ENCODE measurements around the gene ATXN7L3. TPM values are rescaled to one million over a fixed set of nuclear protein-coding genes. Genes with fewer than 3 reads are reported as not detected.

ATXN7L3 gene
- total and polyA plus RNA-seq, 7 donors: 20.4 to 42.6 (median 35.1) TPM

DNA sequence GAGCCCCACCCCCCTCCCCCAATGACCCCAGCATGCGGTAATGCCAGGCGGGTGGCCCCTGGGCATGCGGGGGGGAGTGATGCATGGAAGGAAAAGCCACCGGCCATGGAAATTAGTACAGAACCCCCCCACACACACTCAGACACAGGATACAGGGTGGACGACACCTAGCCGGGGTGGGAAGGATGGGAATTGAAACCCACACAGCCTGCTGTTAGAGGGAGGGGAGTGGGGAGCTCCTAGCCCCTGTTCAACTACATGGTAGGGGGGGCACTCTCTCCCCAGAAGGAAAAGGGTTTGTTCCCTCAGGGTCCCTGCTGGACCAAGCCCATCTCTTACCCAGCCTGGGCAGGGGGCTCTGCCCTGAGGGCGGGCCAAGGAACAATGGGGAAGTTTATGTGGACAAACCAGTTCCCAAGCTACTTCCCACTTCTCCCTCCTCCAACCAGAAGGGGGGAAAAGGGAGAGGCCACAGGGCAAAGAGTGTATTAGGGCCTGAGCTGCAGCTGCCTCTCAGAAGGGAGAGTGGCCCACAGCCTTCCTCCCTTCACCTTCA is 7.7 kb downstream of the ATXN7L3 start:
- Histone ChIP-seq H3K4me3 (no peak overlapping the region), H3K27me3 (ENCODE audit: insufficient read depth in 3 of 3, low read length in 2 of 3) (no peaks in the 10 kb centered on the region), H3K9me3 (no peaks in the 10 kb centered on the region), H3K36me3 (ENCODE audit: insufficient read depth in 1 of 2, low read depth in 1 of 2) (peaks cover 5 to 77% of the 10 kb centered on the region in 2 donors), H3K4me1 (peaks cover 9% of the 10 kb centered on the region), H3K27ac (no peak overlapping the region)
- intact Hi-C loops (cut with DNase I): no loop called here
- 65 to 76% (median 68%) methylated on average over 6 to 7 of the region's 7 CpGs for WGBS, 3 donors
- no peak for ATAC-seq
- TF ChIP-seq, protein P1, sequence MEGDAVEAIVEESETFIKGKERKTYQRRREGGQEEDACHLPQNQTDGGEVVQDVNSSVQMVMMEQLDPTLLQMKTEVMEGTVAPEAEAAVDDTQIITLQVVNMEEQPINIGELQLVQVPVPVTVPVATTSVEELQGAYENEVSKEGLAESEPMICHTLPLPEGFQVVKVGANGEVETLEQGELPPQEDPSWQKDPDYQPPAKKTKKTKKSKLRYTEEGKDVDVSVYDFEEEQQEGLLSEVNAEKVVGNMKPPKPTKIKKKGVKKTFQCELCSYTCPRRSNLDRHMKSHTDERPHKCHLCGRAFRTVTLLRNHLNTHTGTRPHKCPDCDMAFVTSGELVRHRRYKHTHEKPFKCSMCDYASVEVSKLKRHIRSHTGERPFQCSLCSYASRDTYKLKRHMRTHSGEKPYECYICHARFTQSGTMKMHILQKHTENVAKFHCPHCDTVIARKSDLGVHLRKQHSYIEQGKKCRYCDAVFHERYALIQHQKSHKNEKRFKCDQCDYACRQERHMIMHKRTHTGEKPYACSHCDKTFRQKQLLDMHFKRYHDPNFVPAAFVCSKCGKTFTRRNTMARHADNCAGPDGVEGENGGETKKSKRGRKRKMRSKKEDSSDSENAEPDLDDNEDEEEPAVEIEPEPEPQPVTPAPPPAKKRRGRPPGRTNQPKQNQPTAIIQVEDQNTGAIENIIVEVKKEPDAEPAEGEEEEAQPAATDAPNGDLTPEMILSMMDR (IDR thresholded peaks at IDR 0.05): no peak
- DNase-seq: peak in 1 of 2 donors; percentile 19

DNA sequence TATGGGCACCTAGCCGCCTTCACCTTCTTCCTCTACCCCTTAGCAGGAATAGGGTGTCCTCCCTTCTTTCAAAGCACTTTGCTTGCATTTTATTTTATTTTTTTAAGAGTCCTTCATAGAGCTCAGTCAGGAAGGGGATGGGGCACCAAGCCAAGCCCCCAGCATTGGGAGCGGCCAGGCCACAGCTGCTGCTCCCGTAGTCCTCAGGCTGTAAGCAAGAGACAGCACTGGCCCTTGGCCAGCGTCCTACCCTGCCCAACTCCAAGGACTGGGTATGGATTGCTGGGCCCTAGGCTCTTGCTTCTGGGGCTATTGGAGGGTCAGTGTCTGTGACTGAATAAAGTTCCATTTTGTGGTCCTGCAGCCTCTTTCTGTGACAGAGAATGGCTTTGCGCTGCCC is 8.3 kb downstream of the ATXN7L3 start:
- H3K27ac ChIP-seq: no peak overlapping the region

DNA sequence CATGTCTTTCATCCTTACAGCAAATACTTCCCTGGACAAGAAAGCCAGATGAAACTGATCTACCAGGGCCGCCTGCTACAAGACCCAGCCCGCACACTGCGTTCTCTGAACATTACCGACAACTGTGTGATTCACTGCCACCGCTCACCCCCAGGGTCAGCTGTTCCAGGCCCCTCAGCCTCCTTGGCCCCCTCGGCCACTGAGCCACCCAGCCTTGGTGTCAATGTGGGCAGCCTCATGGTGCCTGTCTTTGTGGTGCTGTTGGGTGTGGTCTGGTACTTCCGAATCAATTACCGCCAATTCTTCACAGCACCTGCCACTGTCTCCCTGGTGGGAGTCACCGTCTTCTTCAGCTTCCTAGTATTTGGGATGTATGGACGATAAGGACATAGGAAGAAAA is 9.2 kb downstream of the ATXN7L3 start:
- no peak overlapping the region for H3K27ac ChIP-seq

More for the DNA sequence above, 8.3 kb downstream of the ATXN7L3 start:
- ATAC-seq (no peak), DNase-seq (no peak)
- Histone ChIP-seq H3K4me1 (peaks cover 9% of the 10 kb centered on the region), H3K36me3 (ENCODE audit: insufficient read depth in 1 of 2, low read depth in 1 of 2) (peaks cover 5 to 71% of the 10 kb centered on the region in 2 donors), H3K27me3 (ENCODE audit: insufficient read depth in 3 of 3, low read length in 2 of 3) (no peaks in the 10 kb centered on the region), H3K4me3 (no peak overlapping the region), H3K9me3 (no peaks in the 10 kb centered on the region)
- TF ChIP-seq, protein P1 (IDR thresholded peaks at IDR 0.05): no peak
- WGBS, 3 donors: 51 to 59% (median 52%) methylated on average over 5 of the region's 5 CpGs
- intact Hi-C loops (cut with DNase I): no loop called here

DNA sequence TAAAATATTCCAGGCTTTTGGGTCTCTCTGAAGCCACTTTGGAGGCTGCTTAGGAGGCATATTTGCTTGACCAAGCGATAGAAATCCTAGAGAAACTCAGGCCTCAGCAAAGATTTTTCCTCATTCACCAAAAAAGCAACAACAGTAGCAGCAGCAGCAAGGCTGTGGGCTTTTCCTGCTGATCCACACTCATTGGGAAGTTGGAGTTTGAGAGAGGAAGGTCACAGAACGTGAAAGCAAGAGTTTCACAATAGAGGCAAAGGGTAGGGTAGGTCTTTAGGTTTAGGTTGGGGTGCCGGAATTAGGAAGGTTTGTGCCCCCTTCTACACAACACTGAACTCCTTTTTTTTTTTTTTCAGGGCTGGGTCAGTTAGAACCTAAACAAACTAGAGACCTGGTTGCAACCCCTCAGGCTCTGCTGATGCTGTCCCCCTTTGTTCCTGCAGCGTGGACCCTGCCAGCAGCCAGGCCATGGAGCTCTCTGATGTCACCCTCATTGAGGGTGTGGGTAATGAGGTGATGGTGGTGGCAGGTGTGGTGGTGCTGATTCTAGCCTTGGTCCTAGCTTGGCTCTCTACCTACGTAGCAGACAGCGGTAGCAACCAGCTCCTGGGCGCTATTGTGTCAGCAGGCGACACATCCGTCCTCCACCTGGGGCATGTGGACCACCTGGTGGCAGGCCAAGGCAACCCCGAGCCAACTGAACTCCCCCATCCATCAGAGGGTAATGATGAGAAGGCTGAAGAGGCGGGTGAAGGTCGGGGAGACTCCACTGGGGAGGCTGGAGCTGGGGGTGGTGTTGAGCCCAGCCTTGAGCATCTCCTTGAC is 10.9 kb downstream of the ATXN7L3 start:
- ATAC-seq (no peak), DNase-seq (peak in 1 of 2 donors; percentile 17)
- H3K27me3 ChIP-seq (ENCODE audit: insufficient read depth in 3 of 3, low read length in 2 of 3): no peaks in the 10 kb centered on the region
- intact Hi-C loops (cut with DNase I): no loop called here
- 88 to 91% (median 88%) methylated on average over 11 to 12 of the region's 12 CpGs for WGBS, 3 donors
- peak overlapping the region; percentile 99 for H3K4me3 ChIP-seq
- H3K4me1 ChIP-seq: peaks cover 26% of the 10 kb centered on the region
- no peaks in the 10 kb centered on the region for H3K9me3 ChIP-seq
- H3K36me3 ChIP-seq (ENCODE audit: insufficient read depth in 1 of 2, low read depth in 1 of 2): peaks cover 0 to 45% of the 10 kb centered on the region in 2 donors
- H3K27ac ChIP-seq: peak overlapping the region; percentile 93
- TF ChIP-seq, protein P1 (IDR thresholded peaks at IDR 0.05): no peak

More for the DNA sequence above, 9.2 kb downstream of the ATXN7L3 start:
- Histone ChIP-seq H3K36me3 (ENCODE audit: insufficient read depth in 1 of 2, low read depth in 1 of 2) (peaks cover 5 to 62% of the 10 kb centered on the region in 2 donors), H3K27me3 (ENCODE audit: insufficient read depth in 3 of 3, low read length in 2 of 3) (no peaks in the 10 kb centered on the region), H3K4me3 (no peak overlapping the region), H3K4me1 (peaks cover 17% of the 10 kb centered on the region), H3K9me3 (no peaks in the 10 kb centered on the region)
- ATAC-seq (no peak), DNase-seq (peak in 1 of 2 donors; percentile 51)
- intact Hi-C loops (cut with DNase I): no loop called here
- WGBS, 3 donors: 56 to 76% (median 62%) methylated on average over 10 of the region's 10 CpGs
- TF ChIP-seq, protein P1 (IDR thresholded peaks at IDR 0.05): no peak

Measured in psoas muscle (tissue), 8 donors.